HT1080 (cell line): Measurements from ENCODE around the gene KIAA0753. TPM values are rescaled to one million over a fixed set of nuclear protein-coding genes. Genes with fewer than 3 reads are reported as not detected.
"Not testable (repeated sequence)": the region's sequence is repeated elsewhere in the genome, so short reads cannot be mapped to it uniquely, and the experiment has no call there.

Experiments used
- DNase-seq: peaks from one replicate; pipeline ENCODE4 v3.0.0-alpha.2; 2015; ENCODE audit warnings: low read depth
- total RNA-seq: library from RNA; depleted of rRNA; stranded (reverse); fragments of >200 nt; shearing (Covaris generic); gene quantifications from 2 replicates; pipeline ENCODE4 v1.2.3, GENCODE V29; 2014

KIAA0753 gene
- total RNA-seq, 1 experiment from 2014 or later: 14.0 TPM

- no peak for DNase-seq
Measured at GRCh38 chr17:6603744-6604325, 36.7 kb downstream of the KIAA0753 start.

- no peak for DNase-seq
Measured at GRCh38 chr17:6602141-6602540, 38.4 kb downstream of the KIAA0753 start.

- no peak for DNase-seq
Measured at GRCh38 chr17:6599364-6599763, 41.1 kb downstream of the KIAA0753 start.

GRCh38 chr17:6597727-6598126 is 42.8 kb downstream of the KIAA0753 start:
- DNase-seq: no peak

- no peak for DNase-seq
Measured at GRCh38 chr17:6596941-6597340, 43.6 kb downstream of the KIAA0753 start.

- DNase-seq: no peak
Measured at GRCh38 chr17:6596511-6596910, 44.0 kb downstream of the KIAA0753 start.

- no peak for DNase-seq
Measured at GRCh38 chr17:6596081-6596480, 44.4 kb downstream of the KIAA0753 start.

GRCh38 chr17:6593371-6593770 is 47.1 kb downstream of the KIAA0753 start:
- DNase-seq: not testable (repeated sequence)

GRCh38 chr17:6592173-6592572 is 48.3 kb downstream of the KIAA0753 start:
- peak; percentile 58 for DNase-seq

GRCh38 chr17:6591599-6592158 is 48.8 kb downstream of the KIAA0753 start:
- peak; percentile 95 for DNase-seq

GRCh38 chr17:6589266-6589946 is 51.1 kb downstream of the KIAA0753 start:
- no peak for DNase-seq

GRCh38 chr17:6588165-6588564 is 52.3 kb downstream of the KIAA0753 start:
- DNase-seq: no peak

- DNase-seq: no peak
Measured at GRCh38 chr17:6587310-6587709, 53.2 kb downstream of the KIAA0753 start.

GRCh38 chr17:6583411-6583810 is 57.1 kb downstream of the KIAA0753 start:
- DNase-seq: no peak

GRCh38 chr17:6580625-6581024 is 59.9 kb downstream of the KIAA0753 start:
- DNase-seq: no peak

- DNase-seq: no peak
Measured at GRCh38 chr17:6578491-6578890, 62.0 kb downstream of the KIAA0753 start.

GRCh38 chr17:6577686-6578263 is 62.7 kb downstream of the KIAA0753 start:
- no peak for DNase-seq

- DNase-seq: no peak
Measured at GRCh38 chr17:6576038-6576785, 64.3 kb downstream of the KIAA0753 start.

- no peak for DNase-seq
Measured at GRCh38 chr17:6575596-6575988, 64.9 kb downstream of the KIAA0753 start.

GRCh38 chr17:6574687-6575595 is 65.6 kb downstream of the KIAA0753 start:
- DNase-seq: peak; percentile 37
